Inferior parietal cortex (tissue), 1 donor: ENCODE data around the gene ERICH3.

Experiments
- DNase-seq: peaks from one replicate; pipeline ENCODE4 v3.0.0-alpha.2; 2016; ENCODE audit errors: extremely low spot score

Gene ERICH3

DNA sequence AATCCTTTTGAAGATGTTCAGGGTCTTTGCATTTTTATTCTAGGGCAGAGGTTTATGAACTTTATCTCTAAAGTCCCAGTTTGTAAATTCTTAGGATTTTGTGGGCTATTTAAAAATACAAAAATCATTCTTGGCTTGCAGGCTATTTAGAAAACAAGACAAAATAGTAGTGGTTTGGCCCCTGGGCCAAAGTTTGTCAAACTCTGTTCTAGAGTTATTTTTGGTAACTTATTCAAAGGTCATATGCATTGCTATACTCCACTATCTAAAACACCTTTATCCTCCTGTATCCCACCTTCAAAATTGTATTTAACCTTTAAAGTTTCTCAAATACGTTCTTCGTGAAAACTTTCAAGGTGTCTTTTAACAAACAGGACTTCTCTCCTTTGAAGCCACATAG, 85.7 kb downstream of the ERICH3 start:
- DNase-seq, result no peak

DNA sequence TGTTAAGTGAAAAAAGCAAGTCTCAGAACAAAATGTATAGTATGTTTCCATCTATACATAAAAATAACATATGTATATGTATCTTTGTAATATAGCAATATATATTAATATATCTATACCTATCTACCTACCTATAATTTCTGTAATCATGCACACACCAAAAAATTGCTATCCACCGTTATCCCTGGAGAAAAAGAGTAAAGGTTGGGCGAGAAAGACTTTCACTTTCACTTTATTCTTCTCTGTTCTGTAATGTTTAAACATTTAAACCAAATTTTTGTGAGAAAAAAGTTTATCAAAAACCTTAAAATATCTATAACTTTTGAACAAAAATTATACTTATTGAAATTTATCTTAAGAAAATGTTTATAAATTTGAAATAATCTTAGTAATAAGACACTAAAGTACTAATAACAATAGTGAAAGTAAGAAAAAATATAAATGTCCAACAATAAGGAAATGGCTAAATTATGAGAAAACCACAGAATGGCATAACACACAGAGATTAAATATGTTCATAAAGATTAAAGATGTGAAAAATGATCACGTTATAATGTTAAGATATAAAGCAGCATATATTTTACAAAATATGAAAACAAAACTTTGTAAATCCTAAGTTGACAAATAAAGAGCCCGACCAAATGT, 87.2 kb downstream of the ERICH3 start:
- no peak for DNase-seq

DNA sequence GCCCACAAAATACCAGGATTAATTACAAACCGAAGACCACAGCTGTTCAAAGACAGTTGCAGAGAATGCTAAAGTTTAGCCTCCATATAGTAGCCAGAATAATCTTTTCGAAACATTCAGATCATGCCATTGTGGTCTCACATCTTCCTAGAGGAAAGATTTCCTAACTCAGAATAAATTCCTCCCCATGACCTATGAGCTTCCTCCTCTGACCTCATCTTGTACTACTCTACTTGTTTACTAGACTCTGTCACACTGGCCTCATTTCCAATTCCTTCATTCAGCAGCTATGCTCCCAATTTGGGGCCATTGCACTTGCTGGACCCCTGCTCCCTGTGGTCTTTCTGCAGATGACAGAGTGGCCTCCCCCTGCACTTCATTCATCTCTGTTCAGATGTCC, 89.4 kb downstream of the ERICH3 start:
- DNase-seq, result no peak

DNA sequence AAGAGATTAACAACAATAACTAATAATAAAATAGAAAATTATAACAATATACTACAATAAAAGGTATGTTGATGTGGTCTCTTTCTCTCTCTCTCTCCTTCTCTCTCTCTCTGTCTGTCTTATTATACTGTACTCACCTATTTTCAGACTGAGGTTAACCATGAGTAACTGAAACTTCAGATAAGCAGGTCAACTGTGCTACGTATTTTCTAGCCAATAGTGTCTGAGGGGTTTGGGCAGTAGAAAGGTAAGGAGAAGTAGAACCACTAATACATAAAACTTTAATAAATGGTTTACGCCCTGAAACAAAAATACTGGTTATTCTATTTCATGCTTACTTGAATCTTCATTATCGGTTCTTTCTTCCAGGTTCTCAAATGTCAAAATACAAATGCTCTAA, 90.2 kb downstream of the ERICH3 start:
- DNase-seq, result no peak

DNA sequence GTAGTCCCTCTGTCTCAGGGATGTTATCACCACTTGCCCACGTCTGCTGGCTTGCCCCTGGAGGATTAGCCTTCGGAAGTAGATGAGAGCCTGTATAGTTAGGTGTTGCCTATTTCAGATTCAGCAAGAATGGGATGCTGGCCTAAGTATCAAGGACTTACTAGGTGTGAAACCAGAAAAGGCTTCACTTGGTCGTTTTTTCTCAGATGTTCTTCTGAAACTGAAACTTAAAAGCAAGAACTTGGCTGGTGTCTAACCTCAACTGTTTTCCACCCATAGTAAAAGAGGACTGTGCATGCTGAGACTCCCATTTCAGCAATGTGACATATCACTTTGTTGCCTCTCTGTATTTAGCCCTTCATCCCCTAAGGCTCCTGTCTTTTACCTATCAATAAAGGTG, 94.2 kb downstream of the ERICH3 start:
- DNase-seq, result no peak

DNA sequence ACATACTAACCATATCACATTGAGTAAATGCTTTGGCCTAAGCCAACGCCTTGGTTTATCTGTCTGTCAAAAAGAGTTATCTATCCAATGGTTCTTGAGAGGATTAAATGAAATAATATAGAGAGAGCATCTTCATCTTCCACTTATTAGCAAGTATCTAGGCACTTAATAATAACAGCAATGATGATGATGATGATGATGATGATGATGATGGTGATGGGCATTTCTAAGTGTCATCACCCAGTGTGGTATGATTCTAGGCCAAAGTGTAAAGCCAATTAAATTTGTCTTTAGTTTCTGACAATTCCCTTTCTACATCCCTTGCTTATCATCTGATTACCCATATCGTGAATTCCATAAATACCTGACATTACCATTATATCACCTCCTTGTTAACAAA, 95.5 kb downstream of the ERICH3 start:
- DNase-seq, result no peak

DNA sequence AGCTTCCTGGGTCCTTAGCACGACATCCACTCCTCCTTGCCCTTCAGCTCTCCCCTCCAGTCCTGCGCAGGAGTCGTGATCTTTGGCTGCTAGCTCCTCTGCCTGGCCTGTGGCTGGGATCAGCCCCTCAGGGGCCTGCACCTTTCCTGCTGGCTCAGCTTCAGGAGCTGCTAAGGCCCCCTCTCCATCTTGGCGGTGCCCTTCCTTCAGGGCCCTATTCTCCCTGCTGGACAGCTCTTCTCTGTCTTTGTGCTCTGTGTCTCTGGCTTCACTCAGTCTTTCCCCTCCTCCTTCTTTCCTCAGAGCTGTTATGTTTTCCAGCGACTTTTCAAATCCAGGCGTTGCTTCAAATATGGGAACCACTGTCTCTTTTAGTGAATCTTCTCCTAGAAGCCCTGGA, 101.7 kb downstream of the ERICH3 start:
- no peak for DNase-seq

DNA sequence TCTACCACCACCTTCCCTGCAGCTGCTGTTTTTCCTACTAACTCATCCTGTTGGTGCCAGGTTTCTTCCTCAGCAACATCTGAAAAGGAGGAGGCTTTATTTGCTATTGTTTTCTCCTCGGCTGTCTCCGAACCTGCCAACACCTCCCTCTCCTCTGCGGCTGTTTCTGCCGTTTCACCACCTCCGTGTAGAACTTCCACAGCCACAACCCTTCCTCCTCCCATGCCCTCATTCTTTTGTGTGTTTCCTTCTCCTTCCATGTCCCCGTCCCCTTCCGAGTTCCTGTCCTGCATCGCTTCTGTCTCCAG, 102.1 kb downstream of the ERICH3 start:
- peak; percentile 33 for DNase-seq

DNA sequence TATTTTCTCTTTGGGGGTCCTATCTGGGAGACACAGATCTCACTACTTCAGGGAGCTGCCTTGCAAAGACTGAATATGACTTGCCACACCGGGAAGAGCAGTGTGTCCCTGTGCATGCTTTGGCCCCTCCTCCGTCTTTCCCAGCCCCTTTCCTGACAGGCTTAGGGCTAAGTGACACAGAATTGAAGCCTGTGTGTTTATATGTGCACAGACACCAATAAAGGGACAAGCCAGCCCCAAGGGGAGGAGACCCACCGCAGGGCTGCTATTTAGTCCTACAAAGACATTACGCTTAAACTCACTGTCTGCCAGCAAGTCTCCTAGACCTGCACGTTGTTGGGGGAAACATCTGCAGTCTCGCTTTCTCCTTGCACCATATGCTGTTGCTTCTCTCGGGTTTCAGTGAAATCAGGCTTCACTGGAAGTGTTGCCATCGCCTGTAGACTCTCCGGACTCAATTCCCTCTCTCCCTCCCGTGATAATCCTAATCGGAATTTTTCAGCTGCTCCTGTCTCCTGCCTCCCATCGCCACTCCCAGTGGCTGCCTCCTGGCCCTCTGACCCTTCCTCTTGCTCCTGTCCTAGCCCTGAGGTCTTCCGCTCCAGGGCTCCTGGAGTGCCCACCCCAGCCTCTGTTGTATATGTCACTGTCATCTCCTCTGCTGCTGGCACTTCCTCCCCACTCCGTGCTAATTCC, 102.6 kb downstream of the ERICH3 start:
- peak; percentile 42 for DNase-seq

DNA sequence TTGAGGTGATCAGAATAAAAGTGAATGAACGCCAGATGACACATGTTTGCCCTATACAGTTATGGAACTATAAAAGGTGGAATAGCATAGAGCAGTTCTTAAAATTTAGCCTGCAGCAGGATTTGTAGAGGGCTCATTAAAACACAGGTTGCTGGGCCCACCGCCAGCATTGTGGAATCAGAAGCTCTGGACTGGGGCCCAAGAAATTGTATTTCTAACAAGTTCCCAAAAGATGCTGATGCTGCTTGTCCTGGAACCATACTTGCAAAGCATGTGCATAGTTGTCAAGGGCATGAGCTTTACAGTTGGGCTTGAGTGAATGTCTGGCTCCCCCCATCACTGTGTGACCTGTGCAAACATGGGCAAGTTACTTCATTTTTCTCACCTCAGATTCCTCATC, 123.7 kb downstream of the ERICH3 start:
- DNase-seq, result no peak

DNA sequence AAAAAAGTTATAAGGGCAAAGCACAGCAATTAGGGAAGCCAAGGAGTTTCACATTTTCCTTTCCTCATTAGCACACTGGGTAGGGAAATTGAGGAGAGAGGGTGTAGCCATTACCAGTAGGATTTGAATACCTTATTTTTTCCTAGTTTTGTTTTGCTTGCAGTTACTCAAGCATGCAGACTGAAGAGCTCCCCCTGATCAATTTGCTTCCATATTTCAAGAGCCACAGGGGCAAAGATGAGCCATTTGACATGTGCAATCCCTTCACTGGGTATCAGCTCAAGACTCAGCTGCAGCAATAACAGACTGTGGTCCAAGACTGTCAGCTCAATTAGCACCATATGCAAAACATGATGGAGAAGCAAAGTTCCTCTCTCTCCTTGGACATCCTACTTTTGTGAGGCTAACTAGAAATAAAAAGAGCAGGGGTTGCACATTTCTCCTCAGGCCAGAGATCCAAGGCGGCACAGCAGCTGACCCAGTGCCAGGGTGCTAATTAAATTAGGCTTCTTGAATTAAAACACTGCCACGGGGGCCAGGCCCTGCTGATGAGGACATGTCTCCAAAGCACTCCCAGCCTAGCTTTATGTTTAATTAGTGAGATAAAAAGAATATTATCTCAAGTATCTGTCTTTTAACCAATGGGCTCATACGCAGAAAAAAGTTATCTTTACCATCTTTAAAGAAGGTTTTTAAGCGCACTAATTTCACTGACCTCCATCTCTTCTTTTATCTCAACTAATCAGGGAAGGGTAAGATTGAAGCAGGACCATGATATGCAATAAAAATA, 124.4 kb downstream of the ERICH3 start:
- no peak for DNase-seq

DNA sequence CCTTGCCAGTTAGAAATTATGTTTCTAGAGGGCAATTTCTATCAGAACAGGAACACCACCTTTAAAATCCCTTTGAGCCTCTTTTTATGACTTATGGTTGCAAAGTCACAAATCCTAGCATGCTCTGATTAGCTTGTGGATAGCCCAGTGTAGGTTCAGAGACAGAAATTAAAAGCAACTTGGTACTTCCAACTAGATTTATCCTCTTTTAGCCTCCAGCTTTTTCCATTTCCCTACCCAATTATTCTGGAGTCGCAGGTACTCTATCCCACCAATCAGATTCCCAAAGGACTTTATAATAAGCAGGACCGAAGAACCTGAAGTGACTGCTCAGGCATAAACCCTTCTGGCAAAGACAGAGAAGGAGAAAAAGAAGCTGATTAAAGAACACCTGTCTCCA, 127.8 kb downstream of the ERICH3 start:
- no peak for DNase-seq

DNA sequence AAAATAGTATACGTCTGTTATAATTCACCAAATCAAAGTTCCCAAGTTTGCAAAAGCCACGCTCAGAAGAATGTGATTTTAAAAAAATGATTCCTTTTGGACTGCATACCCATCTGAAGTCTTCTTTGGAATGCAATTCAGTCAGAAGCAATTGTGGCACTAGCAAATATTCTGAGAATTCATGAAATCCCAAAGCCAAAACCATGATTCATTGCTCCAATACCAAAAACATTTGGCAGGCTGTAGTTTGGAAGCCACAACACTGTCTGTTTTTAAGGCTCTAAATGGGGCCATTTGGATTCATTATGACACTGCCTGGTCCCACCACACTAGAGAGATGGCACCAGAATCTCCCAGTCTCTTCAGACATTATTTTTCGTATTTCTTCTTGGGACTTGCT, 139.4 kb downstream of the ERICH3 start:
- no peak for DNase-seq

DNA sequence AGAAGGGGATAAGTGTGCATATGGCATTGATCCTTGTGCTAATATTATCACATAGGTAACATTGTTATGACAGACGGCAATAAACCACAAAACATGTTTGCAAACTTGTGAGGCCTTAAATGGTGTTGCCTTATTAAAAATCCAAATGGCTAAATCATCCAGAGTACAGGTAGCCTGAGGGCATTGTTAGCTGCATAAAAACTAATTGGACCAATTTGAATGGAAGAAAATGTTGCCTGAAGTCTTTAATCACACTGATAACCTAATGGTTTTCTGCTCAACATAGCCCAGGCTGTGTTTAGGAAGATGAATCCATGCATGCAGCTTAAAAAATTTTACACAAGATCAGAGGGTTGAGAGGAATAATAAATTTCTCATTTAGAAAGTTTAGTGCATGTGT, 141.8 kb downstream of the ERICH3 start:
- no peak for DNase-seq

DNA sequence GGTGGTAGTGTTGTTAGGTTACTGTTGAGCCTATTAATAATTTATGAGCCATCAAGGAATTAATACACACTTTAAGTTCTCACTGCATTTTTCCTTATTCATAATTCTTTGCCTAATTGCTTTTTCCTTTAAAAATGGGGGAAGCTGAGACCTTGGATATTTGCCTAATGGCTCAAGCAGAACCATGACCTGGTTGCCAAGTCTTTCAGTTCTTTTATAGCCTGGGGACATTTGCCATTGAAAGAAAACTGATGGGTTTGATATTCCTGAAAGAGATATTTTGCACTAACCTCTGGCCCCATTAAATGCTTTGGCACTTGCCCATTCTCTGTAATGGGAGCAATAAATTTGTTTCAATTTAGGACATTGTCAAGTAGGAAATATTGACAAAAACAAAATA, 142.7 kb downstream of the ERICH3 start:
- DNase-seq, result no peak

DNA sequence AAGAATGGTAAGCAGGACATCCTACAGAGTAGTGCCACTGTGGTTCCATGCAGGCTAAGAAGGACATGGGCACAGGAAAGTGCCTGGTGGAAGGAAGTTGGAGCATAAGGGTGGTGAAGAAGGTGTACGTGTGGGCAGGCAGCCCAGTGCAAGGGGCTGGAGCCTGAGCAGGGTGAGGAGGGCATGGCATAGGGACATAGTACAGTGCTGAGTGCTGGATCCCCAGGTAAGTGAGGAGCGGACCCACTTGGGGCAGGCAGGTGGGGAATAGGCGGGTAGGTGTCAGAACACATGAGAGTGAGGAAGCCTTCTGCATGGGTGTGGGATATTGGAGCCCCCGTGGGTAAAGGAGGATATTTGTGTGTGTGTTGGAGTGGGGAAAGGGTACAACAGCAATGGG, 145.5 kb downstream of the ERICH3 start:
- DNase-seq, result no peak

DNA sequence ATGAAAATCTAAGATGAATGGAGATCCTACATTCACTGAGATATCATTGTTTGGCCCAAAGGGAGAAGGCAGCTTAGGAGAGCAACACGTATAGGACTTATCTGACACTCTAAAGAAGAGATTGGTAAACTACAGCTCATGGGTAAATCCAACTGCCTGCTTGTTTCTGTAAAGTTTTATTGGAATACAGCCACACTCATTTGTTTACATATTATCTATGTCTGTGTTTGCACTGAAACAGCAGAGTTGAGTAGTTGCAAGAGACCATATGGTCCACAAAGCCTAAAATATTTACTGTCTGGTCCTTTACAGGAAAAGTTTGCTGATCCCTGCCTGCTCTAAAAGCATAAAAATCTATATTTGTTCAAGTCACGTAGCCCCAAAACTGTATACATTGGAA, 146.9 kb downstream of the ERICH3 start:
- DNase-seq, result no peak

DNA sequence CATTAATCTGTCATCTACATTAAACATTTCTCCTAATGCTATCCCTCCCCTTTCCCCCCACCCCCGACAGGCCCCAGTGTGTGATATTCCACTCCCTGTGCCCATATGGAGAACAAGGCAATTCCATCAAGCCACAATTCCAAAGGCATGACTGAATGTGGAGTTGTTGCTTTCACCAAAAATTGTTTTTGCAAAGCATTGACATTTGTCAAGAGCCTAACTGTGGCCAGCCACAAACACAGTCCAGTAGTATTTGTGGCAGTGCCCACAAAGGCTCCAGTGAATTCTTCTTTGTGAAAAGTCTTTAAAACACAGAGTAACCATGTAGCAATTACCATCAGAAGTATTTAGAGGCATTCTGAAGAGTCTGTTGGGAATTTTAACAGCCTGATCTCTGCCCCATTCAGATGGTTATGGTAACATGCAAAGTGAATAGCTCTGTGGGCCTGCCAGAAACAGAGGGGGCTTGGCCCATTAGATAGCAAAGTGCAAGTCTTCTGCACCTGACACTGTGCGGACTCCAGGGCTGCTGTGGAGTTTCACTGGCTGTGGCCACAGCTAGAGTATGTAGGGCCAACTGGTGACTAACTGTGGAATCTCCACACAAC, 149.6 kb downstream of the ERICH3 start:
- no peak for DNase-seq

DNA sequence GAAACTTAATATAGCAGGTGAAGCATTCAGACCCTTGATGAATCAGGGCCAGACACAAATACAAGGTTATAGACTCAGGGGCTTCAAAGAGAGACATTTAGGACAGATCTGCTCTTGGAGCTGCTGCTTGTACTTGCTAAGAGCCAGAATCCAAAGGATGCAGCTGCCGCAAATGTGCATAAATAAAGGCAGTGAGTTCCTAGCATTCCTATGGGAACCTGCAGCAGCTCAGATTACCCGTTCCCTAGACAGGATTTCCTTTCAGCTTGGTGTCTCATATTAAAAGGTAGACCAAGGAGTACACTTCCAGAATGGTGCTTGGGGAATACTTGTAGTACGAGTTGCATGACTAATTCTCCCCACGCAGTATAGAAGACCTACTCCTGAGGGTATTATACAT, 151.4 kb downstream of the ERICH3 start:
- no peak for DNase-seq
